GM12875 (cell line): Measurements from ENCODE around the gene ACTR1B.
"Not testable (repeated sequence)": the region's sequence is repeated elsewhere in the genome, so short reads cannot be mapped to it uniquely, and the experiment has no call there.

Experiments
- H3K4me3 ChIP-seq: one replicate; pipeline ENCODE4 v1.5.1; 2011; ENCODE audit warnings: low read depth, low read length, control low read depth
- CTCF ChIP-seq: IDR thresholded peaks from 2 replicates; pipeline ENCODE4 v1.5.1; 2011; ENCODE audit warnings: low read depth, mild to moderate bottlenecking, control low read depth, inconsistent platforms, low read length, moderate library complexity, borderline replicate concordance; ENCODE audit not compliant: insufficient read depth

ACTR1B gene

GRCh38 chr2:97673182-97673914 is 9.5 kb upstream of the ACTR1B start:
- no peak for TF ChIP-seq CTCF
- no peak overlapping the region for H3K4me3 ChIP-seq

- not testable (repeated sequence) for H3K4me3 ChIP-seq
Observed at GRCh38 chr2:97672606-97673140, 8.8 kb upstream of the ACTR1B start.

- no peak for TF ChIP-seq CTCF
Observed at GRCh38 chr2:97671526-97671925, 7.7 kb upstream of the ACTR1B start.

GRCh38 chr2:97670471-97670870 is 6.6 kb upstream of the ACTR1B start:
- H3K4me3 ChIP-seq: no peak overlapping the region
- TF ChIP-seq CTCF: no peak

More at GRCh38 chr2:97671526-97671925, 7.7 kb upstream of the ACTR1B start:
- no peak overlapping the region for H3K4me3 ChIP-seq

GRCh38 chr2:97669448-97669847 is 5.6 kb upstream of the ACTR1B start, which contains the start of gene C2orf92:
Gene C2orf92 (plus strand): TSS chr2:97669713. CDS start chr2:97669789, 76 bp downstream.
- no peak for TF ChIP-seq CTCF
- H3K4me3 ChIP-seq: no peak within 1 kb of the TSS

GRCh38 chr2:97664636-97664970 is 759 bp upstream of the ACTR1B start:
- peak overlapping the region; percentile 47 for H3K4me3 ChIP-seq
- TF ChIP-seq CTCF: no peak

- no peak for TF ChIP-seq CTCF
- peak overlapping the region; percentile 76 for H3K4me3 ChIP-seq
Observed at GRCh38 chr2:97663626-97663961, 250 bp downstream of the ACTR1B start.
